Psoas muscle (tissue), 8 donors: Measurements from ENCODE around the gene FUNDC1. TPM values are rescaled to one million over a fixed set of nuclear protein-coding genes. Genes with fewer than 3 reads are reported as not detected.
"Not testable (repeated sequence)": the region's sequence is repeated elsewhere in the genome, so short reads cannot be mapped to it uniquely, and the experiment has no call there.

ENCODE experiments used
- ATAC-seq, 4 donors: fragments of 200-7000 bp; cut with Tn5 transposase; one replicate each; pipeline ENCODE4 v1.9.1; 2020; ENCODE audit warnings: moderate library complexity in 3 of 4, mild to moderate bottlenecking in 2 of 4
- DNase-seq, 2 donors: peaks; one replicate each; pipeline ENCODE4 v3.0.0-alpha.2; 2020
- H3K27ac ChIP-seq: fragments of 200-600 bp; one replicate; pipeline ENCODE4 v1.8.0; 2022
- H3K27me3 ChIP-seq, 3 donors: fragments of 200-600 bp in 1 of 3; one replicate each; pipeline versions ENCODE4 v1.6.1 to v1.8.0; 2013 to 2022; ENCODE audit warnings: low read length in 2 of 3, mild to moderate bottlenecking in 2 of 3, moderate library complexity in 1 of 3; ENCODE audit not compliant: insufficient read depth in 3 of 3
- H3K36me3 ChIP-seq, 2 donors: fragments of 200-600 bp in 1 of 2; one replicate each; pipeline versions ENCODE4 v1.6.1 to v1.8.0; 2013 to 2022; ENCODE audit warnings: low read depth in 1 of 2, mild to moderate bottlenecking in 1 of 2, moderate library complexity in 1 of 2; ENCODE audit not compliant: insufficient read depth in 1 of 2
- H3K4me1 ChIP-seq: fragments of 200-600 bp; one replicate; pipeline ENCODE4 v1.8.0; 2022
- H3K4me3 ChIP-seq: fragments of 200-600 bp; one replicate; pipeline ENCODE4 v1.8.0; 2022; ENCODE audit warnings: mild to moderate bottlenecking
- H3K9me3 ChIP-seq: fragments of 200-600 bp; one replicate; pipeline ENCODE4 v1.8.0; 2022
- WGBS, 3 donors: extraction: QIAGEN DNeasy Blood & Tissue Kit; methylation state at CpG; one replicate each; pipeline versions ENCODE4 v1.1.6 to v1.1.7; 2013; 5-methylcytosine and 5-hydroxymethylcytosine counted together
- intact Hi-C, 2 donors: fragments of 100-400 bp; cut with DNase I; formaldehyde crosslinking; loops; one replicate each; pipeline versions ENCODE4 v1.11.0 to v1.14.2; 2022
- polyA plus RNA-seq, 3 donors: library from polyadenylated mRNA; stranded (reverse); fragments of 200-250 nt; gene quantifications; one replicate each; pipeline ENCODE4 v1.2.3, GENCODE V29; 2013
- total RNA-seq, 4 donors: library from RNA; stranded (reverse); fragmentation: NEBNext Ultra II Directional in 2 of 4; extraction: Animal tissue kit (Norgen Biotek cat#: 25700) in 2 of 4; gene quantifications; one replicate each; pipeline versions ENCODE4 v1.2.1 to v1.2.4, GENCODE V29; 2021 to 2023
- TF ChIP-seq, protein P1 (sequence below): fragments of 200-600 bp; IDR thresholded peaks from one replicate; pipeline ENCODE4 v1.8.0; 2022; ENCODE audit warnings: antibody characterized with exemption
- donor health status: healthy with polysubstance abuse.
- donor health status: DM: no; HTN: no; CAD: no; lungs with moderate emphysema.
- donor health status: Bipolar disorder and iron deficiency.
- donor health status: healthy.
- donor health status: DM: yes; HTN: yes; CAD: no.
- donor health status: DM: no; HTN: no; CAD: no.
- donor health status: DM: no; HTN: no; CAD: no.
- donor health status: DM: yes; HTN: yes; CAD: no.

FUNDC1 gene
- total and polyA plus RNA-seq, 7 donors, result 5.4 to 12.1 (median 7.1) TPM

DNA sequence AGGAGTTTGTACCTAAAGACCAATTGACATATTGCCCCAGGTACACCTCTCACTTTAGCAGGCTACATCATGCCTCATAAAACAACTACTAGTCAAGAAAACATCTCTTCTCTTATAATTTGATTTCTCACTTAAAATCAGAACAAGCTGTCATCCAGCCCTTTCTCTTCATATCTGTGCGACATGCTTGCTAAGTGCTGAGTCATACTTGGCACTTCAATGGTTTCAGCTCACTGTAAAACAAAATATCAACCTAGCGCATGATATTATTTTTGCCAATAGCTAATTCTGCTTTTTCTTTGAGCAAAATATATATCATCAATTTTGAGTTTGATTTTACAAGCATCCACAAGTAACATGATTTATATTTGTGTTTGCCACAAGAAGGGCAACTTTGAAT lies 27.9 kb upstream of the FUNDC1 start:
- H3K4me1 ChIP-seq, result no peaks in the 10 kb centered on the region
- TF ChIP-seq, protein P1, sequence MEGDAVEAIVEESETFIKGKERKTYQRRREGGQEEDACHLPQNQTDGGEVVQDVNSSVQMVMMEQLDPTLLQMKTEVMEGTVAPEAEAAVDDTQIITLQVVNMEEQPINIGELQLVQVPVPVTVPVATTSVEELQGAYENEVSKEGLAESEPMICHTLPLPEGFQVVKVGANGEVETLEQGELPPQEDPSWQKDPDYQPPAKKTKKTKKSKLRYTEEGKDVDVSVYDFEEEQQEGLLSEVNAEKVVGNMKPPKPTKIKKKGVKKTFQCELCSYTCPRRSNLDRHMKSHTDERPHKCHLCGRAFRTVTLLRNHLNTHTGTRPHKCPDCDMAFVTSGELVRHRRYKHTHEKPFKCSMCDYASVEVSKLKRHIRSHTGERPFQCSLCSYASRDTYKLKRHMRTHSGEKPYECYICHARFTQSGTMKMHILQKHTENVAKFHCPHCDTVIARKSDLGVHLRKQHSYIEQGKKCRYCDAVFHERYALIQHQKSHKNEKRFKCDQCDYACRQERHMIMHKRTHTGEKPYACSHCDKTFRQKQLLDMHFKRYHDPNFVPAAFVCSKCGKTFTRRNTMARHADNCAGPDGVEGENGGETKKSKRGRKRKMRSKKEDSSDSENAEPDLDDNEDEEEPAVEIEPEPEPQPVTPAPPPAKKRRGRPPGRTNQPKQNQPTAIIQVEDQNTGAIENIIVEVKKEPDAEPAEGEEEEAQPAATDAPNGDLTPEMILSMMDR, result no peak
- no peaks in the 10 kb centered on the region for H3K36me3 ChIP-seq
- H3K9me3 ChIP-seq, result peaks cover 29% of the 10 kb centered on the region
- no peak for DNase-seq
- no peaks in the 10 kb centered on the region for H3K27me3 ChIP-seq
- H3K27ac ChIP-seq, result no peak overlapping the region
- H3K4me3 ChIP-seq, result no peak overlapping the region
- no peak for ATAC-seq
- intact Hi-C loops, result no loop called here
- WGBS, 3 donors, result 48 to 61% (median 57%) methylated on average over 2 of the region's 2 CpGs

DNA sequence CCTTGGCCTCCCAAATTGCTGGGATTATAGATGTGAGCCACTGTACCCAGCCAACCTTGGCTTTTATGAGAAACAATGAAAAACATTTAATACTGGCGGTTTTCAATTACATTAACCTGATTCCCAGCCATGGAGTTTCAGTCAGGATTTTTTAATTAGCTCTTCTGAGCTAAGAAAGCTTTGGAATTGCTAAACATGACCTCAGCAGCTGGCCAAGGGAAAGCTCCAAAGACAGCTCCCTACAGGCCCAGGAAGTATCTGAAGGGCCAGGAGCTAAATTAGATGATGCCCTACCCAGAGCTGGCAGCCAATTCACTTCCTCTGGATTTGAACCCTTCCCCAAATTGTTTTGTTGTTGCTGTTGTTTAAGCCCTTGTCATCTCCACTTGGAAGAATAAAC lies 26.5 kb upstream of the FUNDC1 start:
- Histone ChIP-seq H3K4me1 (no peaks in the 10 kb centered on the region), H3K27me3 (no peaks in the 10 kb centered on the region), H3K27ac (no peak overlapping the region), H3K9me3 (peaks cover 29% of the 10 kb centered on the region), H3K4me3 (no peak overlapping the region), H3K36me3 (no peaks in the 10 kb centered on the region)
- TF ChIP-seq, protein P1, result no peak
- DNase-seq (no peak), ATAC-seq (no peak)
- WGBS, 3 donors, result 62 to 68% (median 64%) methylated on average over 1 of the region's 1 CpG
- intact Hi-C loops, result loop anchor here in 1 of 2 donors (5.0 kb wide), 1 partner anchor 283 kb away; no protein-coding TSS in a partner anchor

DNA sequence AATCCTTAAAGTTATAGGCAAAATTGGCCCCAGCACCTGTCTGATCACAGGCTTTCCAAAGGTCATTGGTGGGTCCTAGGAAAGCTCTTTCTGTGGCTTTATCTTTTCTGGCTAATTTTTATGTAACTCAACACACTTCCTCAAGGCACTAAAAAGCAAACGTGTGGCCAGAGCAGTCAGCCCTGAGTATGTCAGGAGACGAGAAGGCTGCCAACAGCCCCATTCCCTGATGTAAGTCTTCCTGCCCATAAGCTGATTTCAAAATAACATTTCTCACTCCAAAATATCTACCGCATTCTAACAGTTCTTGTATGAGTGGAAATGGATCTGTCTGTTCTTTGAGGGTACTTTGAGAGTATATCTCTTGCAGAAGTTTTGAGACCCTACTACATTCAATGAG lies 25.5 kb upstream of the FUNDC1 start:
- WGBS, 3 donors, result 49 to 66% (median 55%) methylated on average over 3 of the region's 3 CpGs
- Histone ChIP-seq H3K27me3 (no peaks in the 10 kb centered on the region), H3K9me3 (peaks cover 24% of the 10 kb centered on the region), H3K36me3 (no peaks in the 10 kb centered on the region), H3K27ac (no peak overlapping the region), H3K4me3 (no peak overlapping the region), H3K4me1 (no peaks in the 10 kb centered on the region)
- ATAC-seq (no peak), DNase-seq (no peak)
- TF ChIP-seq, protein P1, result no peak
- intact Hi-C loops, result loop anchor here in 1 of 2 donors (5.0 kb wide), 1 partner anchor 284 kb away; no protein-coding TSS in a partner anchor

DNA sequence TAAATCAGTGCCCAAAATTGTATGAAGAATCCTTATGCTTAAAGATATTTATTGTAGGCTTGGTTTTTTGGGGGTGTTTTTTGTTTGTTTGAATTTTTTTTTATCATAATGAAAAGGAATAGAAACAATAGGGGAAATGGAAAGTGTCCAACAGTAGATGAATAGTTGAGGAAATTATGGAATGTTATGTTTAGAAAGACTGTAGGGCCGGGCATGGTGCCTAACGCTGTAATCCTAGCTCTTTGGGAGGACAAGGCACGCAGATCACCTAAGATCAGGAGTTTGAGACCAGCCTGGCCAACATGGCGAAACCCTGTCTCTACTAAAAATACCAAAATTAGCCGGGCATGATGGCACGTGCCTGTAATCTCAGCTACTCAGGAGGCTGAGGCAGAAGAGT lies 19.2 kb upstream of the FUNDC1 start:
- peaks cover 0 to 11% (median 0%) of the 10 kb centered on the region in 3 donors for H3K27me3 ChIP-seq
- intact Hi-C loops, H3K9me3 ChIP-seq, ATAC-seq, H3K4me3 ChIP-seq, DNase-seq, H3K27ac ChIP-seq, H3K4me1 ChIP-seq, H3K36me3 ChIP-seq: not testable (repeated sequence)
- WGBS, 3 donors, result 63 to 74% (median 72%) methylated on average over 6 of the region's 6 CpGs

DNA sequence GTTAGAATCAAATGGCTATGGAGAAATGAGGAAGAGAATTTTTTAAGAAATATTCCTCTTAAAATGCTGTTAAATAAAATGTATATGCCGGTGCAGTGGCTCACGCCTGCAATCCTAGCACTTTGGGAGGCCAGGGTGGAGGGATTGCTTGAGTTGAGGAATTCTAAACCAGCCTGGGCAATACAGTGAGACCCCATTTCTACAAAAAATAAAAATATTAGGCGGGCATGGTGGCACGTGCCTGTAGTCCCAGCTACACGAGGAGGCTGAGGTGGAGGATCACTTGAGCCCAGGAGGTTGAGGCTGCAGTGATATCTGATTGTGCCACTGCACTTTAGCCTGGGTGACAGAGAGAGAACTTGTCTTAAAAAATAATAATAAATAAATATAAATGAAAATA lies 7.9 kb upstream of the FUNDC1 start:
- TF ChIP-seq, protein P1, result no peak
- no peak overlapping the region for H3K4me3 ChIP-seq
- H3K36me3 ChIP-seq, result no peaks in the 10 kb centered on the region
- no peaks in the 10 kb centered on the region for H3K9me3 ChIP-seq
- intact Hi-C loops, result no loop called here
- peaks cover 0 to 4% (median 0%) of the 10 kb centered on the region in 3 donors for H3K27me3 ChIP-seq
- DNase-seq (no peak), ATAC-seq (no peak)
- 82 to 93% (median 90%) methylated on average over 5 of the region's 5 CpGs for WGBS, 3 donors
- H3K4me1 ChIP-seq, result no peaks in the 10 kb centered on the region
- no peak overlapping the region for H3K27ac ChIP-seq

DNA sequence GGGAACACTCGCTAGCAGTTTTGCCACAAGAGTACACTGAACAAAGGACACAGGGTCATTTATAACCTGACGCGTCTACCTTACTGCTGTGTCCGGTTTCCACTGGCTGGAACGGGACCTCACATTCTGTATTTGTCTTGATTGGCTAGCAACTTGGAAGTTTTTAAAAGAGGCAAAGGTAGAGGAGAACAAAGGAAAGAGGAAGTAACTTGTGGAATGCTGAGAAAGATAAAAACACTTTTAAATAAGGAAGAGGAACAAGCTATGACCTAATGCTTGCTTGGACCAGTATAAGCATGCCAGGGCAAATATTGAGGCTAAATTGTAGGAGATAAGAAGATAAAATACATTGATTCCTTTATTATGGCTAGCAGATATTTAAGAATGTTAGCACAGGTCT lies 2.8 kb upstream of the FUNDC1 start:
- not testable (repeated sequence) for H3K4me1 ChIP-seq, ATAC-seq, H3K27me3 ChIP-seq, H3K36me3 ChIP-seq, H3K9me3 ChIP-seq, H3K27ac ChIP-seq, DNase-seq, H3K4me3 ChIP-seq
- intact Hi-C loops, result loop anchor here in 1 of 2 donors (10.0 kb wide), 1 partner anchor 329 kb away; the partner anchor contains the start of gene KDM6A
- 61 to 75% (median 64%) methylated on average over 5 of the region's 5 CpGs for WGBS, 3 donors
